ENCODE data around the gene ZNF142.

The ZNF142 gene

GRCh38 chr2:218648787-218649100, 10.7 kb downstream of the ZNF142 start:
- no peak for DNase-seq

GRCh38 chr2:218648088-218648786, 11.2 kb downstream of the ZNF142 start:
- DNase-seq: peak; percentile 36

DNA sequence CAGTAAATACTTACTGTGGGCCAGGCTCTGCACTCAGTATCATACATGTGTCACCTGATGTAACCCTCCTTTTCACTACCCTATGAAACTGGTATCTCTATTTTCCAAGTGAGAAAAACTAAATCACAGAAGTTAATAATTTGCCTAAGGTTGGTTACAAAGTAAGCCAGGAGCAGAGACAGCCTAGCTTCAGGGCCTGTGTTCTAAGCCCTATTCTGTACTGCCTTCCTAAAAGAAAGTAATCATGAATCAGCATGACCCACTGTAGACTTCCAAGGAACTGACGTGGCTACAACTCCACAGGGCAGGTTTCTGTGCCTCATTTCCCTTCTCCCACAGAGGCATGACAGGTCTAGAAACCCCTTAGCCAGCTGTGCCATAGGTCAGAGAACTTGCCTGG, 14.3 kb downstream of the ZNF142 start:
- DNase-seq: no peak

DNA sequence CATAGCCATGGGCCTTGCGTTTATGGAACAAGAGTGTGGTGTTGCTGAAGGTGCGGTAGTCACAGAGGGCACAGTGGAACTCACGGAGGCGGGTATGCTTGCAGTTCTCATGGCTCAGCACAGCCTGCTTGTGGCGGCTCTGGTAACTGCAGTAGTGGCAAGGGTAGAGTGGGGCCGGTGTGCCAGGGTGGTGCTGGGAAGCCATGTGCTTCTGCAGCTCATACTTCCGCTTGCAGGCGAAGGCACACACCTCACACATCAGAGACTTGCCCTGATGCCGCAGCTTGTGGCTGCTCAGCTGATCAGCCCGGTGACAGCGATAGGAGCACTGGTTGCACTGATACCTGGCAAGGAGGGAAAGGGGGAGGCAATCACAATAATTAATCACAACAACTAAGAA, 14.7 kb downstream of the ZNF142 start:
- DNase-seq: no peak

- no peak for DNase-seq
Observed at GRCh38 chr2:218643751-218644310, 15.6 kb downstream of the ZNF142 start.

- DNase-seq: no peak
Observed at GRCh38 chr2:218642786-218643185, 16.6 kb downstream of the ZNF142 start.

- no peak for DNase-seq
Observed at GRCh38 chr2:218642121-218642656, 17.2 kb downstream of the ZNF142 start.

GRCh38 chr2:218638372-218638771, 21.1 kb downstream of the ZNF142 start:
- no peak for DNase-seq

GRCh38 chr2:218635719-218636118, 23.7 kb downstream of the ZNF142 start:
- DNase-seq: no peak

DNA sequence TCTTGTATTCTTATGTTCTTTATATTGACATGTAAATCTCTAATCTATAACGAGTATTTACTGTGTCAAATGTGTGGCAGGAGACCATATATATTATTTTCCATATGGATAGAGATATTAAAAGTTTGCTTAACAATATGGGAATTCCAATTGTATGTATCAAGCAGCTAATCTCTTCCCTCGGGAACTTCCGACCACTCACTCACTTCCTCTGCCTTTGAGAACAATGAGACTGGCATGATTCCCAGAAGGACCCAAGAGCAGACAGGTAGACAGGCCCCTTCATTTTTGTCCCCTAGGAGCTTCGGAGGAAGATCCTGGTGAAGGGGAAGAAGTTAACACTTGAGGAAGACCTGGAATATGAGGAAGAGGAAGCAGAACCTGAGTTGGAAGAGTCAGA, 27.6 kb downstream of the ZNF142 start:
- no peak for DNase-seq

DNA sequence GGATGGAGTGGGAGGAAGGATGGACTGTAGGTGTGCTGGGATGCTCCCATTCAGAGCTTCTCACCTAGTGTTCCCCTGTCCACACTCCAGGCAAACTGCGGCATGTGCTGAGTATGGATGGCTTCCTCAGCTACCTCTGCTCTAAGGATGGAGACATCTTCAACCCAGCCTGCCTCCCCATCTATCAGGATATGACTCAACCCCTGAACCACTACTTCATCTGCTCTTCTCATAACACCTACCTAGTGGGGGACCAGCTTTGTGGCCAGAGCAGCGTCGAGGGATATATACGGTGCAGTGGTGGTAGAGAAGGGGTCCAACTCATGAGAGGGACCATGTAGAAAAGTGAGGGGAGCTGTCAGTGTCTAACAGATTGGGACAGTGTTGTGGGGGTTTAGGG, 31.5 kb downstream of the ZNF142 start:
- DNase-seq: no peak

DNA sequence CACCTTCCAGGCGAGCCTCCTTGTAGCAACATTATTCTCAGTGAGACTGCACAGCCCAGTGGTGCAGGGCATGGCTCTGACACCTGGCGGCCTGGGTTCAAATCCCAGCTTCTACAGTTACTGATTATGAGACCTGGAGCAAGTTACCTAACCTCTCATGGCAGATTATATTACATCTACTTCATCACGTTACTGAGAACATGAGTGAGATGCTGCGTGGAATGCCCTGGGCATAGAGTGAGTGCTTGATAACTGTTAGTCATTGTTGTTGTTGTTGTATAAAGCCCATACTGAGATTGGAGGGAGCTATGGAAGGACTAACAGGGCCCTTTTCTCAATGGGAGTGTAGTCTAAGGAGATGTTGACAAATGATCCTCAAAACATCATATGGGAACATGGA, 33.1 kb downstream of the ZNF142 start:
- DNase-seq: no peak

- no peak for DNase-seq
Observed at GRCh38 chr2:218623366-218623705, 36.1 kb downstream of the ZNF142 start.

GRCh38 chr2:218622606-218623365, 36.6 kb downstream of the ZNF142 start:
- no peak for DNase-seq

- DNase-seq: no peak
Observed at GRCh38 chr2:218621007-218621406, 38.4 kb downstream of the ZNF142 start.

DNA sequence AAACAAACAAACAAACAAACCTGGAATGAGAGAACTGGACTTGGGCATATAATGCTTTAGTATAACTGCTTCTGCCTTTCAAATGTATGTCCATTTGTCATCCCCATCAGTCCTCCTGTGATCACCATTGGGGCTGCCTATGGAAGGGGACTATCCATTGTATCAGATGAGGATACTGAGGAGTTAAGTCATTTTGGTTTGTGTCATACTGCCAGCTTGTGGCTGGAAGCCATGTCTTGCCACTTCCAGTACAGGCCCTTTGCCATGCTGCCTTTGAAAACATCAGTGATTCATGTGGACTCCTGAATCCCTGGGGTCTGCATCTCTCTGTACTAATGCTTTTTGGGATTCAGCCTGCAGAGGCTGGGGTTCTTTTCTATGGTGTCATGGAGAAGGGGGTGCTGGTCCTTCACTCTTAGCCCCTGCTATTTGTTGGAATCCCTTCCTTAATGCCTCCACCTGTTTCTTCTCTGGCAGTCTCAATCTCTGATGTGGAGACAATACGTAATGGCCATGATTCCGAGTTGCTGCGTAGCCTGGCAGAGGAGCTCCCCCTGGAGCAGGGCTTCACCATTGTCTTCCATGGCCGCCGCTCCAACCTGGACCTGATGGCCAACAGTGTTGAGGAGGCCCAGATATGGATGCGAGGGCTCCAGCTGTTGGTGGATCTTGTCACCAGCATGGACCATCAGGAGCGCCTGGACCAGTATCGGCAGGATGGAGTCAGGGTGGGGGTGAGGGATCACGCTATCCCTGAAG, 41.1 kb downstream of the ZNF142 start:
- no peak for DNase-seq

GRCh38 chr2:218615868-218616315, 43.5 kb downstream of the ZNF142 start:
- no peak for DNase-seq

DNA sequence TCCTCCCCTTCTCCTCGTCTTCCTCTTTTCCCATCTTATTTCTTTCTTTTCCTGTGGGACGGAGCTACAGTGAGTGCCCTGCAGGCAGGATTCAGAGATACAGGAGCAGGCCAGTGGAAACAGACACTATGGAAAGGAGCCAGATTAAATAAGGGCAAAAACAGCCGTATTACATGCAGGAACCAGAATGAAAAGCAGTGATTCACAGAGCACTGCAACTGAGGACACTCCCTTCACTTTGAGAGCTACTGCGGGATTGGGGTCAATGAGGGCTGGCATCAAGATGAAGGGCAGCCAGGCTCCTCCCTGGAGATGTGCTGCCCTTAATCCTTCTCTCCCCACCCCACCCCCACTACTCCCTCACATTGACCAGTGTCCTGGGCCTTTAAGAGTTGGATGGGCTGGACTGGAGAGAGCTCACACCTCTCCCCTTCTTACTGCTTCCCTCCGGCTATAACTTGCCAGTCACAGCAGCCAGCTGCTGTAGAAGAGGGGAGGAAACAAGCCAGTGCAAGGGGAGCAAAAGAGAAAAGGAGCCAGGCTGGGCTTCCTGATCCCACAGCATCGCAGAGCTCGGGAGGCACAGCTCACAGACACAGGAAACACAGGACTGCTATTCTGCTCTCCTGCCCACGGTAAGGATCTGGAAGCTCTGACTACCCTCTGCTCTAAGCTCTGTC, 51.8 kb downstream of the ZNF142 start, which contains the start of gene PLCD4:
PLCD4 (plus strand) TSS at position 464 of the 680 bp plus-strand sequence. CDS start 7,841 bp downstream, outside the sequence.
- DNase-seq: peak; percentile 72

DNA sequence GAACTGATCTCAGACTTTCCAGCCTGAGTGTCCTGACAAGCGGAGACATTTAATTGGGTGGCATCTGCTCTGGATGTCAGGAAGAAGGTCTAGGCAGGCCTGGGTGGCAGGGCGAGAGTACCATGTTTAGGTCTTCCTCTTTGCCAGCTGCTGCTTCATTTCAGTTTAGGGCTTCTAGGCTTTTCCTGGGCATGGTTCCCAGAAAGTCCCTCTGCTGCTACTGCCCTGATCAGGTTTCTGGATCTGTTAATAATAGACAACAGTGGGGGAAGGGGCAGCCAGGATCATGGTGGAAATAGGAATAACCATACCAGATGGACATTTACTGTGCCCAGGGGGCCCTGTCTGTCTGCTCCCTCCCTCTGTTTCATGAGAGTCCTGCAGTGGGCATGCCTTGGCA, 54.0 kb downstream of the ZNF142 start:
- no peak for DNase-seq
